Middle frontal gyrus (tissue), 1 donor: Measurements from ENCODE around the gene CTDP1.

Experiments used
- DNase-seq: peaks from one replicate; pipeline ENCODE4 v3.0.0-alpha.2; 2015; ENCODE audit warnings: low spot score; ENCODE audit errors: extremely low spot score

Gene CTDP1

GRCh38 chr18:79679552-79680099 is at the start of gene CTDP1:
Gene CTDP1, plus strand, starts transcription at chr18:79679803. Its CDS starts 145 bp downstream, at chr18:79679948.
- peak; percentile 77 for DNase-seq

- DNase-seq = no peak
These were observed 49.1 kb upstream of the CTDP1 start for GRCh38 chr18:79630281-79631095.

GRCh38 chr18:79631096-79631507 is 48.5 kb upstream of the CTDP1 start:
- DNase-seq = no peak

GRCh38 chr18:79631761-79632446 is 47.7 kb upstream of the CTDP1 start:
- DNase-seq = no peak

- DNase-seq = no peak
These were observed 46.8 kb upstream of the CTDP1 start for GRCh38 chr18:79632765-79633164.

GRCh38 chr18:79634186-79634585 is 45.4 kb upstream of the CTDP1 start:
- no peak for DNase-seq

- no peak for DNase-seq
These were observed 44.8 kb upstream of the CTDP1 start for GRCh38 chr18:79634593-79635426.

- no peak for DNase-seq
These were observed 44.2 kb upstream of the CTDP1 start for GRCh38 chr18:79635427-79635726.

- DNase-seq = no peak
These were observed 42.3 kb upstream of the CTDP1 start for GRCh38 chr18:79637181-79637920.

GRCh38 chr18:79637921-79638909 is 41.4 kb upstream of the CTDP1 start:
- DNase-seq = no peak

GRCh38 chr18:79639072-79639829 is 40.4 kb upstream of the CTDP1 start:
- DNase-seq = no peak

GRCh38 chr18:79640064-79640672 is 39.4 kb upstream of the CTDP1 start:
- no peak for DNase-seq

- no peak for DNase-seq
These were observed 38.7 kb upstream of the CTDP1 start for GRCh38 chr18:79640875-79641274.

GRCh38 chr18:79641722-79642497 is 37.7 kb upstream of the CTDP1 start:
- DNase-seq = no peak

- no peak for DNase-seq
These were observed 37.0 kb upstream of the CTDP1 start for GRCh38 chr18:79642626-79643025.

- no peak for DNase-seq
These were observed 36.3 kb upstream of the CTDP1 start for GRCh38 chr18:79643054-79643984.
